SJSA1 (cell line): ENCODE measurements around the gene PLXDC2. TPM values are rescaled to one million over a fixed set of nuclear protein-coding genes. Genes with fewer than 3 reads are reported as not detected.

Experiments used
- DNase-seq, 2 experiments: peaks; one replicate each; pipeline ENCODE4 v3.0.0-alpha.2; 2015 to 2020; ENCODE audit warnings: low spot score in 2 of 2, low read depth in 1 of 2
- H3K27ac ChIP-seq: fragments of 250-450 bp; sonication (Bioruptor Pico); 2 replicates; pipeline ENCODE4 v1.5.1; 2020; ENCODE audit warnings: mild to moderate bottlenecking, moderate library complexity
- H3K27me3 ChIP-seq: fragments of 250-450 bp; sonication (Bioruptor Pico); replicated peaks from 2 replicates; pipeline ENCODE4 v1.5.1; 2020; ENCODE audit warnings: mild to moderate bottlenecking, moderate library complexity
- H3K36me3 ChIP-seq: fragments of 250-450 bp; sonication (Bioruptor Pico); 2 replicates; pipeline ENCODE4 v1.5.1; 2020; ENCODE audit warnings: mild to moderate bottlenecking
- H3K4me1 ChIP-seq: fragments of 250-450 bp; sonication (Bioruptor Pico); replicated peaks from 2 replicates; pipeline ENCODE4 v1.6.1; 2021; ENCODE audit warnings: mild to moderate bottlenecking
- H3K4me3 ChIP-seq: fragments of 250-450 bp; sonication (Bioruptor Pico); 2 replicates; pipeline ENCODE4 v1.5.1; 2020; ENCODE audit warnings: mild to moderate bottlenecking
- H3K9me3 ChIP-seq: fragments of 250-450 bp; sonication (Bioruptor Pico); replicated peaks from 2 replicates; pipeline ENCODE4 v1.5.1; 2020; ENCODE audit warnings: mild to moderate bottlenecking
- total RNA-seq: library from RNA; depleted of rRNA; stranded (reverse); fragments of >200 nt; shearing (Covaris generic); gene quantifications from 2 replicates; pipeline ENCODE4 v1.2.3, GENCODE V29; 2014

PLXDC2 gene
- total RNA-seq, 1 experiment from 2014 or later: 0.66 TPM

- no peaks in the 10 kb centered on the region for H3K36me3 ChIP-seq
- H3K27me3 ChIP-seq: no peaks in the 10 kb centered on the region
- no peak overlapping the region for H3K27ac ChIP-seq
- no peaks in the 10 kb centered on the region for H3K4me1 ChIP-seq
- H3K9me3 ChIP-seq: no peaks in the 10 kb centered on the region
- no peak overlapping the region for H3K4me3 ChIP-seq
- no peak for DNase-seq
Observed at GRCh38 chr10:20215547-20216152, 399.4 kb downstream of the PLXDC2 start.

GRCh38 chr10:20221356-20221755, 405.1 kb downstream of the PLXDC2 start:
- no peaks in the 10 kb centered on the region for H3K4me1 ChIP-seq
- H3K27ac ChIP-seq: no peak overlapping the region
- H3K36me3 ChIP-seq: no peaks in the 10 kb centered on the region
- H3K4me3 ChIP-seq: no peak overlapping the region
- no peaks in the 10 kb centered on the region for H3K27me3 ChIP-seq
- no peaks in the 10 kb centered on the region for H3K9me3 ChIP-seq
- no peak for DNase-seq

GRCh38 chr10:20228729-20229128, 412.5 kb downstream of the PLXDC2 start:
- H3K27ac ChIP-seq: no peak overlapping the region
- H3K9me3 ChIP-seq: no peaks in the 10 kb centered on the region
- no peak overlapping the region for H3K4me3 ChIP-seq
- no peaks in the 10 kb centered on the region for H3K36me3 ChIP-seq
- H3K4me1 ChIP-seq: no peaks in the 10 kb centered on the region
- no peak for DNase-seq
- no peaks in the 10 kb centered on the region for H3K27me3 ChIP-seq

GRCh38 chr10:20232079-20232705, 416.0 kb downstream of the PLXDC2 start:
- no peak for DNase-seq
- Histone ChIP-seq H3K4me3 (no peak overlapping the region), H3K27ac (no peak overlapping the region), H3K4me1 (no peaks in the 10 kb centered on the region), H3K9me3 (no peaks in the 10 kb centered on the region), H3K36me3 (no peaks in the 10 kb centered on the region), H3K27me3 (no peaks in the 10 kb centered on the region)

GRCh38 chr10:20233423-20233822, 417.2 kb downstream of the PLXDC2 start:
- no peaks in the 10 kb centered on the region for H3K4me1 ChIP-seq
- H3K27me3 ChIP-seq: no peaks in the 10 kb centered on the region
- H3K9me3 ChIP-seq: no peaks in the 10 kb centered on the region
- H3K36me3 ChIP-seq: no peaks in the 10 kb centered on the region
- H3K4me3 ChIP-seq: no peak overlapping the region
- H3K27ac ChIP-seq: no peak overlapping the region
- no peak for DNase-seq

- no peak overlapping the region for H3K27ac ChIP-seq
- no peak overlapping the region for H3K4me3 ChIP-seq
- H3K36me3 ChIP-seq: no peaks in the 10 kb centered on the region
- no peaks in the 10 kb centered on the region for H3K9me3 ChIP-seq
- no peak for DNase-seq
- H3K4me1 ChIP-seq: no peaks in the 10 kb centered on the region
- H3K27me3 ChIP-seq: no peaks in the 10 kb centered on the region
Observed at GRCh38 chr10:20234579-20234978, 418.3 kb downstream of the PLXDC2 start.

GRCh38 chr10:20237091-20237570, 420.9 kb downstream of the PLXDC2 start:
- no peak overlapping the region for H3K4me3 ChIP-seq
- H3K27me3 ChIP-seq: no peaks in the 10 kb centered on the region
- no peaks in the 10 kb centered on the region for H3K4me1 ChIP-seq
- no peaks in the 10 kb centered on the region for H3K9me3 ChIP-seq
- DNase-seq: no peak
- H3K36me3 ChIP-seq: no peaks in the 10 kb centered on the region
- H3K27ac ChIP-seq: no peak overlapping the region

- DNase-seq: no peak
- H3K4me1 ChIP-seq: no peaks in the 10 kb centered on the region
- H3K27ac ChIP-seq: no peak overlapping the region
- no peaks in the 10 kb centered on the region for H3K9me3 ChIP-seq
- H3K36me3 ChIP-seq: no peaks in the 10 kb centered on the region
- no peak overlapping the region for H3K4me3 ChIP-seq
- no peaks in the 10 kb centered on the region for H3K27me3 ChIP-seq
Observed at GRCh38 chr10:20237586-20237985, 421.4 kb downstream of the PLXDC2 start.

- no peak overlapping the region for H3K27ac ChIP-seq
- no peak overlapping the region for H3K4me3 ChIP-seq
- no peaks in the 10 kb centered on the region for H3K9me3 ChIP-seq
- no peaks in the 10 kb centered on the region for H3K4me1 ChIP-seq
- DNase-seq: no peak
- H3K36me3 ChIP-seq: no peaks in the 10 kb centered on the region
- H3K27me3 ChIP-seq: no peaks in the 10 kb centered on the region
Observed at GRCh38 chr10:20240643-20241042, 424.4 kb downstream of the PLXDC2 start.

GRCh38 chr10:20247454-20247853, 431.2 kb downstream of the PLXDC2 start:
- Histone ChIP-seq H3K36me3 (no peaks in the 10 kb centered on the region), H3K4me3 (no peak overlapping the region), H3K27ac (no peak overlapping the region), H3K9me3 (no peaks in the 10 kb centered on the region), H3K27me3 (no peaks in the 10 kb centered on the region), H3K4me1 (no peaks in the 10 kb centered on the region)
- no peak for DNase-seq

GRCh38 chr10:20247891-20248708, 431.9 kb downstream of the PLXDC2 start:
- DNase-seq: no peak
- H3K27ac ChIP-seq: no peak overlapping the region
- H3K36me3 ChIP-seq: no peaks in the 10 kb centered on the region
- no peaks in the 10 kb centered on the region for H3K27me3 ChIP-seq
- no peaks in the 10 kb centered on the region for H3K9me3 ChIP-seq
- H3K4me3 ChIP-seq: no peak overlapping the region
- H3K4me1 ChIP-seq: no peaks in the 10 kb centered on the region

- DNase-seq: no peak
- no peaks in the 10 kb centered on the region for H3K9me3 ChIP-seq
- no peaks in the 10 kb centered on the region for H3K4me1 ChIP-seq
- H3K27me3 ChIP-seq: no peaks in the 10 kb centered on the region
- no peak overlapping the region for H3K27ac ChIP-seq
- H3K36me3 ChIP-seq: no peaks in the 10 kb centered on the region
- H3K4me3 ChIP-seq: no peak overlapping the region
Observed at GRCh38 chr10:20254078-20254477, 437.8 kb downstream of the PLXDC2 start.

- no peak overlapping the region for H3K4me3 ChIP-seq
- H3K9me3 ChIP-seq: no peaks in the 10 kb centered on the region
- no peaks in the 10 kb centered on the region for H3K27me3 ChIP-seq
- H3K27ac ChIP-seq: no peak overlapping the region
- no peak for DNase-seq
- H3K36me3 ChIP-seq: no peaks in the 10 kb centered on the region
- H3K4me1 ChIP-seq: no peaks in the 10 kb centered on the region
Observed at GRCh38 chr10:20254497-20254896, 438.3 kb downstream of the PLXDC2 start.

GRCh38 chr10:20256969-20257368, 440.7 kb downstream of the PLXDC2 start:
- H3K4me3 ChIP-seq: no peak overlapping the region
- H3K27me3 ChIP-seq: no peaks in the 10 kb centered on the region
- DNase-seq: no peak
- H3K27ac ChIP-seq: no peak overlapping the region
- no peaks in the 10 kb centered on the region for H3K36me3 ChIP-seq
- no peaks in the 10 kb centered on the region; the same call in 1 of the 2 replicates for H3K9me3 ChIP-seq
- no peaks in the 10 kb centered on the region for H3K4me1 ChIP-seq
